UCSD-AML1 (cell line): Measurements from ENCODE around the gene CBX2.

Source experiments
- DNase-seq: peaks from one replicate; lab custom pipeline; 2025; ENCODE audit not compliant: unreplicated experiment; lab: John Stamatoyannopoulos, UW

CBX2 gene

DNA sequence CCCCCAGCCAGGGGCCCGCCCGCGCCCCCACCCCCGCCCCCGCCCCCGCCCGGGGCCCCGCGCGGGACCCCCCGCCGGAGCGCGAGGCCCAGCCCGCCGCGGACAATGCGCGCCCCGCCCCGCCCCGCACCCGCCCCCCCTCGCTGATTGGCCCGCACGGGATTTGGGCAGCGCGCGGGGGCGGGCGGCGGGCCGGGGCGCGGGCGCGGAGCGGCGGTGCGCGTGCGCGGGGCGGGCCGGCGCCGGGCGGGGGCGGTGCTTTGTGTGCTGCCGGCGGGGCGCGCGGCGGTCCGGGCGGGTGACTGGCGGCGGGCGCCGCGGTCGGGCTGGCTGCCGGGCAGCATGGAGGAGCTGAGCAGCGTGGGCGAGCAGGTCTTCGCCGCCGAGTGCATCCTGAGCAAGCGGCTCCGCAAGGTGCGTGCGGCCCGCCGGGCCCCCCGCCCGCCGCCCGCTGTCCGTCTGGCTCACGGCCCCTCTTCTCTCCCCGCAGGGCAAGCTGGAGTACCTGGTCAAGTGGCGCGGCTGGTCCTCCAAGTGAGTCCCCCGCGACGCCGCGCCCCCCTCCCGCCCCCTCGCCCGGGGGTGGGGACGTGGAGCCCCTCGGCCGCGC, at the start of gene CBX2:
TSS of gene CBX2 (plus strand) at position 255 of the 610 bp plus-strand sequence. CDS start at position 343, 88 bp downstream.
- peak; percentile 83 for DNase-seq

DNA sequence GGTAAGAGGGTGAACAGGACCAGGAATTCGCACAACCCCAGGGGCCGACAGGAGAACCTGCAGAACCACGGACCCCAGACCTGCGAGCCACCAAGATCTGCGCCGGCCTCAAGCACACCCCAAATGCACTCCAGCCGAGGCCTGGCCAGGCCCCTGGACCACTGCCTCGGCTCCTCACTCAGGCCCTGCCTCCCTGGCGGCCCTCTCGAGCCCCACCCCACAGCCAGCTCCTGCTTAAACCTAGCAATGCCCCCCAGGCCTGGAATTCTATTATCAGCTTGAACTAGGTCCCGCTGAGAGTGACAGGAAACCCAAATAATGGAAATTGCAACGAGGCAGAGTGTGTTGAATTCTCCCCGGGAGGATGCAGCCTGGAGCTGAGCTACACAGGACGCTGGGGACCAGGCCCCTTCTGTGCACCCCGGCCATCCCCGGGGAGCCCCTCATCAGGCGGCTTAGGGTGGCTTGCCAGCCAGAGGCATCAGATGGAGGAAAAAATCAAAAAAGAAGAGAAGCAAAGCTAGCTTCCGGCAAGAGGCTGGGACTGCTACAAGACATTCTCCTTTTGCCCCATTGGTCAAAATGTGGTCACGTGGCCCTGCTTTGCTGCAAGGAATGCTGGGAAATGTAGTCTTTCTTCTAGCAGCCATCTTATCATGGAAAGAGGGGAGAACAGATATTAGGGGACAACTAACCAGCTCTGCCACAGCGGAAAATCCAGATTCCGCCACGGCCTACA, 49.6 kb upstream of the CBX2 start:
- DNase-seq: peak; percentile 63

DNA sequence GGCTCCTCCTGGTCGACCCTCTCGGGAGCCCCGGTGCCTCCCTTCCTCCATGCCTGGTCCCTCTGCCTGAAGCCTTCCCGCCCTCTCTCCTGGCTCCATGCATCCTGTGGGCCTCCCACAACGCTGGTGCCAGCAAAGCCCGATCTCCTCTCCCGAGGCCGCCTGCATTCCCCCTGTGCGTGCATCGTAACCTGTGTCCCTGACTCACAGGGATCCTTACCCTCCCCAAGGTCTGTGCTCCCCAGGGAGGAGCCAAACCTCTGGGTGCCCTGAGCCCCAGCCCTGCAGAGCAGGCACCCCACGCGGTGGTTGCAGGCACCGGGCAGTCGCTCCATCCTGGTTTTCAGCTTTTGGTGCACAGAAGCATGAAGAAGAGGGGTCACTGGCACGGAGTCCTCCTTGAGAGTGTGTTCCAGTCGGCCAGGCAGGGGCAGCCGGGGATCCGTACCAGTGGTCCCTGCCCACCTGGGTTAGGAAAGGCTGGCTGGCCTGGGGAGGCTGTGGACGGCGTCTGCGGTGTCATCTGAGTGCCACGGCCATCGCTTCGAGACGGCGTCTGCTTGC, 49.0 kb upstream of the CBX2 start:
- no peak for DNase-seq

DNA sequence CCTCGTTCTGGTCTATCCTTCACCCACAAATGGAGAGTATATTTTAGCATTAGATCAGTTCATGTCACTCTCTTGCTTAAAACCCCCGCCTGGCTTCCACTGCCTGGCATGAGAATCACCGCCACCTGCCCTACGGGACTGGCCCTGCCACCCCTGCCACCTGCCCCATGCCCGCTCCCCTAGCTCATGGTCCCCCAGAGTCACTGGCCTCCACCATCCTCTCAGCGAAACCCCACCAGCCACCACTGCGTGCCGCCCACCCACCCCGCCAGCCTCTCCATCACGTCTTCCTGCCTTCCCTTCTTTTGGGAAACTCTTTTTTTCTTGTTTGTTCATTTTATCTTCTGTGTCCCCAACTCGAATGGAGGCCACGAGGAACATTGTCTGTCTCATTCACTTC, 48.2 kb upstream of the CBX2 start:
- no peak for DNase-seq

DNA sequence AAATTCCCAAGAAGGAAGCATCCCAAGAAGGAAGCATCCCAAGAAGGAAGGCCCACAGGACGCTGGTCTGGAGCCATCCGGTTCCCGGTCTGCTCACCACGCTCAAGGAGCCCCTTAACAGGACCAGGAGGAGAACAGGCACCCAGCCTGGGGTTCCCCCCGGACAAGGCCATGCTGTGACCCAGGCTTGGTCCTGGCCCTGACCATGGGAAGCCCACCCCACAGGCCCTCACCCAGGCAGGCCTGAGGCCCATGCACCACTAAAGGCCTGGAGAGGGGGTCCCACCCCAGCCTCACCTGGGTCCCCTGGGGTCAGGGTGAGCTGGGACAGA, 47.5 kb upstream of the CBX2 start:
- DNase-seq: no peak

DNA sequence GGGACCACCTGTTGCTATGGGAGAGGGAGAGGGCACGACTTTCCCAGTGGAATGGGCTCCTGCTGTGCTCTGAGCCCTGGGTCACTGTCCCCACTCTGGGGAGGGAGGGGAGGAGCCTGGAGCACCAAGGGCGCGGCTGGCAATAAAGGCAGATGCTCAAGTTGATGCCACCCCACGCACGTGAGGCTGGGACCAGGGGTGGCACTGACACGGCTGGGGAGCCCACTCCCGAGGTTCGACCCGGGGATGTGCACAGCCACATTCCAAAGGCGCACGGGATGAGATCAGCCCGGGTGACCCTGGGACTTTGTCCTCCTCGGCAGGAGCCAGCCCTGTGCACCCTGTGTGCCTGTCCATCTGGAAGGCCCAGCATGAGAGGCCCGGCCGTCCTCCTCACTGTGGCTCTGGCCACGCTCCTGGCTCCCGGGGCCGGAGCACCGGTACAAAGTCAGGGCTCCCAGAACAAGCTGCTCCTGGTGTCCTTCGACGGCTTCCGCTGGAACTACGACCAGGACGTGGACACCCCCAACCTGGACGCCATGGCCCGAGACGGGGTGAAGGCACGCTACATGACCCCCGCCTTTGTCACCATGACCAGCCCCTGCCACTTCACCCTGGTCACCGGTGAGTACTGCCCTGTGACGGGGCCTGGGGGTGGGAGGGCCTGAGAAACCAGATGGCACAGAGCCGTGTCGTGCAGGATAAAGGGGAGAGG, 47.0 kb upstream of the CBX2 start, which contains the start of gene ENPP7:
TSS of gene ENPP7 (plus strand) at position 175 of the 715 bp plus-strand sequence. CDS start at position 372, 197 bp downstream.
- DNase-seq: no peak

DNA sequence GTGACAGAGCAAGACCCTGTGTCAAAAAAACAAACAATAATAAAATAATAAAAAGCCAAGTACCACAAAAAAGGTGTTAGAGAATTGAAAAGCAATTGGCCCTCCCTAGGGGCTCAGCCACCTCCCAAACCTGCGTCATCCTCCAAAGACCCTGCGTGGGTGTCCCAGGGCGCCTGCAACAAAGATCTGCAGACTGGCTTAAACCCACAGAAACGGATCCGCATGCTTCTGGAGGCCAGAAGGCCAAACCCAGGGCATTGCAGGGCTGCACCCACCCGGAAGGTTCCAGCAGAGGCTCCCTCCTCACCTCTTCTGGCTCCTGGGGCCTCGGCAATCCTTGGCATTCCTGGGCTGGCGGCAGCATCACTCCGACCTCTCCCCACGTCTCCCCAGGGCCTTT, 45.7 kb upstream of the CBX2 start:
- no peak for DNase-seq

DNA sequence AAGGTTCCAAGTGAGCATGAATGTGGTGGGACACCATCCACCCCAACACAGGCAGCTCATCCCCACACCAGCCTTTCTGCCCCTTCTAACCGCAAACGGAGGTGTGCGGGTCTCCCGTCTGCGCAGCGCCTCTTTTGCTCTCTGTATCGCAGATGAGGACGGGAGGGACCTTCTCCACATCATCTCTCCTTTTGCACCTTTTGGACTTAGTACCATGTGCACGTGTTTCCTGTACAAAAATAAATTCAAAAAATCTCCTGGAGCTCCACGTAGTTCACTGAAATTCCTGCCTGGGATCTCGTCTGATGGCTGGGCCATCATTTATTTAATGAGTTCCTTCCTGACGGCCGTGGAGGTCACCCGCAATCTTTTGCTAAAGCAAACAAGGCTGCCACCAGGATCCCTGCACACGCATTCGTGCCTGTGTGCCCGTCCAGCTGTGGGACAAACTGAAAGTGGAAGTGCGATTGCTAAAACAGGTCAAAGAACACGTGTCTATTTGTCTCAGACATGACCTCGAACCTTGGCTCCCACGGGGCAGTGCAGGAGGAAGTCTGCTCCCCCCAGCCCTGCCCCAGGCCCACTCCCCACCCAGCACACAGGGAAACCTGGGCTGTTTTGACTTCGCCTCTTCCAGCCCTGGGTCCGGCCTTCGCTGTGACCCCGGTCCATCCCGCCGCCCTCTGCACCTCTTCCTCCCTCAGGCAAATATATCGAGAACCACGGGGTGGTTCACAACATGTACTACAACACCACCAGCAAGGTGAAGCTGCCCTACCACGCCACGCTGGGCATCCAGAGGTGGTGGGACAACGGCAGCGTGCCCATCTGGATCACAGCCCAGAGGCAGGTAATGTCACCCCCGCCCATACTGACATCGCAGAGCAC, 44.9 kb upstream of the CBX2 start:
- no peak for DNase-seq

DNA sequence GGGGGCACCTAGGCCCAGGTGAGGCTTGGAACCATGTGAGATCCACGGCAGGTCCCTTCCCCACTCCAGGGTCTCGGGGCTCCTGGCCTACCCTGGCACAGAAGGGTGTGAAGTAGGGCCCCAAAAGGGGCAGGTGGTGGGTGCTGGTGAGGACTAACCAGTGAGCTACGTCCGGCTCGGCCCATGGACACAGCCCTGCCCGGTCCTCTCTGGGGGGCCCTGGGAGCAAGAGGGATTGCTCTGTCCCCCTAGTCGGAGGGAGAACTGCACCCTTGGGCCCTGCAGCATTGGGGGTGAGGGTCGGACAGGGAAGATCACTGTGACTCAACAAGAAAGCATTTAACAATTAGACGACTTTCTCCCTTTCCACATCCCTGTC, 44.3 kb upstream of the CBX2 start:
- no peak for DNase-seq

DNA sequence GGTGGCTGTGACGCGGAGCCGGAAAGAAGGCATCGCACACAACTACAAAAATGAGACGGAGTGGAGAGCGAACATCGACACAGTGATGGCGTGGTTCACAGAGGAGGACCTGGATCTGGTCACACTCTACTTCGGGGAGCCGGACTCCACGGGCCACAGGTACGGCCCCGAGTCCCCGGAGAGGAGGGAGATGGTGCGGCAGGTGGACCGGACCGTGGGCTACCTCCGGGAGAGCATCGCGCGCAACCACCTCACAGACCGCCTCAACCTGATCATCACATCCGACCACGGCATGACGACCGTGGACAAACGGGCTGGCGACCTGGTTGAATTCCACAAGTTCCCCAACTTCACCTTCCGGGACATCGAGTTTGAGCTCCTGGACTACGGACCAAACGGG, 42.9 kb upstream of the CBX2 start:
- no peak for DNase-seq

DNA sequence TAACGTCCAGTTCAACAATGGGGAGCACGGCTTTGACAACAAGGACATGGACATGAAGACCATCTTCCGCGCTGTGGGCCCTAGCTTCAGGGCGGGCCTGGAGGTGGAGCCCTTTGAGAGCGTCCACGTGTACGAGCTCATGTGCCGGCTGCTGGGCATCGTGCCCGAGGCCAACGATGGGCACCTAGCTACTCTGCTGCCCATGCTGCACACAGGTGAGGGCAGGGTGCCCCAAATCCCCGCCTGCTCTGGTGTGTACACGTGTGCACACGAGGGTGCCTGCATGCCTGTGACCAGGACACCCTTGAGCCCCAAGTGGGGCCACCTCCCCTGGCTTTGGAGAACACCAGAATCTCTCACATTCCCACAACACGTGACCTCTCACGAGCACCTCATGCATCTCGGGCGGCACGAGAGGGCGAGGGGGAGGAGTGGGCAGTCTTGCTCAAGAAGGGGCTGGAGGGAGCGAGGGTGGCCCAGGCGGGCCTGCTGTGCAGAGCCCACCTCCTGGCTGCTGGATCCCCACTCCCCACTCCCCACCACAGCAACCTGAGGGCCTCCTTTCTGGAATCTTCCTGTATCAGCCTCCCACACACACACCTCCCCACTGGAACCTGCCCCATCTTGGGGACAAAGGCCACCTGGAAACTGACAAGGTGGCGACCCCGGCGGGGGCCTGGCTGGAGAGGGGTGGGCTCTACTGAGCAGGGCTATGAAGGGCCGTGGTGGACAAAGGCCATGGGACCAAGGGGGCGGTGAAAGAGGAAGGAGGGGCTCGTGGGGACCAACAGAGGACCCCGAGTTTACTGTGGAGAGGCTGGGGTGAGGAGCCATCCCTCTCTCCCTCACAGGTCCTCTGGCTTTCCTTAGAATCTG, 40.7 kb upstream of the CBX2 start:
- DNase-seq: no peak

DNA sequence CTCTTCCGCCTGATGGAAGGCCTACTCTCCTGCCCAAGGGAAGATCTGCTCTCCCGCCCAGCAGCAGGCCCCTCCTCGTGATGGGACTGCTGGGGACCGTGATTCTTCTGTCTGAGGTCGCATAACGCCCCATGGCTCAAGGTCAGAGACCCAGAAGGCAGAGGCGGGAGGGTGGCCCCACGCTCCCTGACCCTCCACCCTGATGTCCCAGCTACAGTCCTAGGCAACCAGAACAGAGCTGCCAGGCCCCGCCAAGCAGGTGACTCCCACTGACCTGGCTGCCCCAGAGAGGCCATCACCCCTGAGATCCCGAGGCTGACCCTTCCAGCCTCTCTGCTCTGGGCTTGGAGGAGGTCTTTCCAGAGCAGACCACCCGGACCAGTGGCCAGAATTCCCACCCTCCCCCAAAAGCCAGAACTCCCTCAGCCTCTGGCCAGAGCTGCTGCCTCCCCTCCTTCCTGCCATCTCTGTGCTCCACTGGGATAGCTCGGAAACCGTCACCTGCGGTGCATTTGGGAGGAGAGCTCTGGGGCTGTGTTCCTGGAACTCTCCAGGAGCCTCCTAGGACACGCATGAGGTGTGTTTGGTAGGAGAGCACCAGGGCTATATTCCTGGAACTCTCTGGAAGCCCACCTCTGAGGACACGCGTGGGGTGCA, 39.9 kb upstream of the CBX2 start:
- DNase-seq: no peak

DNA sequence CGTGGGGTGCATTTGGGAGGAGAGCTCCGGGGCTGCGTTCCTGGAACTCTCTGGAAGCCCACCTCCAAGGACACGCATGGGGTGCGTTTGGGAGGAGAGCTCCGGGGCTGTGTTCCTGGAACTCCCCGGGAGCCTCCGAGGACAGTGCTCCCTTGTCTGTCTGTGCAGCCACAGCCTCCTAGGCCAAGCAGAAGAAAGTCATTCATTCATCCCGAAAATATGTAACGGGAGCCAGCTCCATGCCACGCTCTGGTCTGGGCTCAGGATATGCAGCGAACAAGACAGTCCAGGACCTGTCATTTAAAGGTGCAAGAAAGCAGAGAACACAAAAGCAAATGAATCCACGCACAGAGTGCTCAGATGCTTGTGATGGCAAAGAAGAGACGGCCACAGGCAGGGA, 39.3 kb upstream of the CBX2 start:
- no peak for DNase-seq

DNA sequence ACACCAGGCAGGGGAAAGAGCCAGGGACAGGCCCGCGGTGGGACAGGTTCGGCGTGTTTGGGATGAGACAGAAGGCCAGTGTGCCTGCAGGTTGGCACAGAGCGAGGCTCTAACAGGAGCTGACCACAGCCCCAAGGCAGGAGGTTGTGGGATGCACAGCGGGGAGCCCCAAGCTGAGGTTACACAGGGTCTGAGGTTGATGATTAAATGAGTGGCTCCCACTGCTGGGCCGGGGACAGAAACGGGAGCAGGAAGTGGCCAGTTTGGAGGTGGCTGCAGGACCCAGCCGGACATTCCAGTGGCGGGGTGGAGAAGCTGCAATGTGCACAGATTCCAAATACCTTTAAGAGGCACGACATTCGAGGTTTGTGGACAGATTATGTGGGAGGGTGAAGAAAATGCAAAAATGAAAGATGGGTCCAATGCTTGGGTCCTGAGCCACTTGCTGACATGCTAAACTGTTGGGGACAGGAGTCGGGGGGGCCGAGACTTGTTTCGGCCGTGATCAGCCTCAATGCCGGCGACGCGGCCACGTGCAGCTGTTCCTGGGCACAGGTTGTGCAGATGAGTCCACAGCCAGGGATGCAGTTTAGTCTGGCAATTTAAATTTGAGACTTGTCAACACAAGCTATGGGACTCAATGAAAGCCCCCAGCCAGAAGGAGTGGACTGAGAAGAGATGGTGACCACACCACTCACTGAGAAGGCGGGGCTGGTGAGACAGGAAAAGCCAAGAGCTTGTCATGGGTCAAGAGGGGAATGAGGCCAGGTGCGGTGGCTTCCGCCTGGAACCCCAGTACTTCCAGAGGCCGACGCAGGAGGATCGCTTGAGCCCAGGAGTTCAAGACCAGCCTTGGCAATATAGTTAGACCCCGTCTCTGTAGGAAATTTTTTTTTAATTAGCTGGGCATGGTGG, 38.5 kb upstream of the CBX2 start:
- no peak for DNase-seq

DNA sequence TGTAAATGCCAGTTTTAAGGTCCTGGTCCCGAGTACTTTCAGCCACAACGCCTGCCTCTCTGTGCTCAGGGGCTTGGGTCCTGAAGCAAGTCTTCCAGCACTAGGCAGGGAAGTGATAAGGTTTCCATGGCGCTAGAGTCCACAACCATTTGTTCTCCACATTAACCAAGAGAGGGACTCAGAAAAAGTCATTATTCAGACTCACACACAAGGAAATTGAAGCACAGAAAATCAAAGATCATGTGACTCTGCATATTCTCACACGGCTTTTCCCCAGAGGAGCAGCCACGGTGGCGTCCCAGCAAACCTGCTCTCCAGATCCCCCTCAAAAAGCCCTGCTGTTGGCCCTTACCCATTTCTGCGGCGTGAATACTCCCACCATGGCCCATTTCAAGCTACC, 37.5 kb upstream of the CBX2 start:
- no peak for DNase-seq

DNA sequence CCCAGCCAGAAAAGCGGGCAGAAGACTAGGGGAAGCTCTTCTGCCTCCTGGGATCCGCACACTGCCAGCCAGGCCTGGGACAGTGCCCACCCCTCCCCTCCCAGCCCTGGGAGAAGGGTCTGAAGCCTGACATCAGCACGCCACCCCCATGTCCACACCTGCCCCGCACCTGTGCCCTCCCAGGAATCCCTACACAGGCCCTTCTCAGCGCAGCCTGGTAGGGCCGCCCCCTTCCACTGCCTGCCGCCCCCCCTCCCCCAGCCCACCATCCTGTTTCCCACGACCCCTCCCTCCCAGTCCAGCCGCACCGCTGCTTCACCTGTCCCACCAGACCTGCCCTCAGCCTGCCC, 36.6 kb upstream of the CBX2 start:
- DNase-seq: no peak

DNA sequence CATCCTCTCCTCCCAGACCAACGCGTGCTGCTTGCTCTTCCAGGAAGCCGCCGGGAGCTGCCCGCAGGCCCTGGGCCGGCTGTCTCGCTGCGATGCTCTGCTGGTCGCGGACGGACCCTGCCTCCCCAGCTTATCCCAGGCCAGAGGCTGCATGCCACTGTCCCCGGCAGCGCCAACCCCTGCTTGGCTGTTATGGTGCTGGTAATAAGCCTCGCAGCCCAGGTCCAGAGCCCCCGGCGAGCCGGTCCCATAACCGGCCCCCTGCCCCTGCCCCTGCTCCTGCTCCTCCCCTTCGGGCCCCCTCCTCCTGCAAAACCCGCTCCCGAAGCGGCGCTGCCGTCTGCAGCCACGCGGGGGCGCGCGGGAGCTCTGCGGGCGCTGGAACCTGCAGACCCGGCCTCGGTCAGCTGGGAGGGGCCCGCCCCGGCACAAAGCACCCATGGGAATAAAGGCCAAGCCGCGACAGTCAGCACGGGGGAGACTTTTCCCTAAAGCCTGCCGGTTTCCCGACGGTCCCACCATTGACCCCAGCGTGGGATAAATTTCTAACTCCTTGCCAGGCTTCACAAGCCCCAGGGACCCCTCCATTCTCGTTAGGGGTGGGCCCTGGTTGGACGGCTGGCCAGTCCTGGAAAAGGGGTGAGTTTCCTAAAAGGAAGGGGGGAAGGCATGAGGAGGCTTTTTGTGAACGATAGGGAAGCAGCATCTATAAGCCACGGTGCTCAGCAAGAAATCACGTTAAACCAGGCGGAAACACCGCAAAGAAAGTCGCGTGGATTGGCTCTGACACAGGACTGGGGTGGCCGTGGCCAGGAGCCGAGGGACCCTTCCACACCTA, 36.0 kb upstream of the CBX2 start:
- peak; percentile 73 for DNase-seq

DNA sequence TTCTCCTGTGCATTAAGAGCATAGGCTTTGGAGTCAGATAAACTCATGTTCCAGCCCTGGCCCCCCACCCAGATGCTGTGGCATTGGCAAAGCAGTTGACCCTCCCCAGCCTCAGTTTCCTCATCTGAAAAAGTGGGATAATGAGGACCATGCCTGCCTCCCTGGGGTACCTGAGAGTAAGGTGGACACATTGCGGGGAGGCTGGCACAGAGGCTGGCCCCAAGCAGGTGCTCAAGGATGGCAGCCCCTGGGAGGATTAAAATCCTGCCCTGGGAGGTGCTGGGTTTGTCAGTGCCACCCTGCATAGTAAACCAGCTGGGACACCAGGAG, 35.4 kb upstream of the CBX2 start:
- DNase-seq: no peak
